Peyer's patch (tissue), 4 donors: ENCODE measurements around the gene ZNF507. TPM values are rescaled to one million over a fixed set of nuclear protein-coding genes. Genes with fewer than 3 reads are reported as not detected.
"Not testable (repeated sequence)": the region's sequence is repeated elsewhere in the genome, so short reads cannot be mapped to it uniquely, and the experiment has no call there.

Experiments used
- DNase-seq, 3 donors: peaks; one replicate each; pipeline ENCODE4 v3.0.0-alpha.2; 2017 to 2019
- H3K27ac ChIP-seq, 4 donors: fragments of 200-600 bp; sonication (generic); one replicate each; pipeline ENCODE4 v1.5.1; 2016 to 2019
- H3K27me3 ChIP-seq, 2 donors: fragments of 200-600 bp; sonication (generic); one replicate each; pipeline ENCODE4 v1.5.1; 2019
- H3K36me3 ChIP-seq, 3 donors: fragments of 200-600 bp; sonication (generic); one replicate each; pipeline ENCODE4 v1.5.1; 2016 to 2019
- H3K4me1 ChIP-seq, 4 donors: fragments of 200-600 bp; sonication (generic); one replicate each; pipeline ENCODE4 v1.5.1; 2016 to 2019
- H3K4me3 ChIP-seq, 4 donors: fragments of 200-600 bp; sonication (generic); 1 replicate in 3 of 4; 2 replicates in 1 of 4; pipeline ENCODE4 v1.5.1; 2016 to 2019; ENCODE audit warnings: mild to moderate bottlenecking in 1 of 4
- H3K9me3 ChIP-seq, 4 donors: fragments of 200-600 bp; sonication (generic); one replicate each; pipeline ENCODE4 v1.5.1; 2016 to 2019; ENCODE audit warnings: mild to moderate bottlenecking in 1 of 4
- POLR2A ChIP-seq, 2 donors: fragments of 450-650 bp; IDR thresholded peaks; one replicate each; pipeline ENCODE4 v1.5.1; 2017; ENCODE audit warnings: antibody characterized with exemption in 2 of 2, mild to moderate bottlenecking in 2 of 2, moderate library complexity in 2 of 2
- total RNA-seq, 4 donors: library from RNA; depleted of rRNA; stranded (reverse); fragments of >200 nt; gene quantifications; one replicate each; pipeline ENCODE4 v1.1.0, GENCODE V29; 2016
- TF ChIP-seq, protein P1 (sequence below), 6 experiments: fragments of 450-650 bp in 4 of 6; fragments of 200-600 bp in 2 of 6; sonication (generic) in 1 of 6; IDR thresholded peaks; one replicate each; pipeline ENCODE4 v1.5.1; 2017 to 2019; ENCODE audit warnings: antibody characterized with exemption in 6 of 6, mild to moderate bottlenecking in 3 of 6, moderate library complexity in 1 of 6

The ZNF507 gene
- total RNA-seq, 4 donors from 2014 or later = 28.2 to 43.7 (median 34.2) TPM

DNA sequence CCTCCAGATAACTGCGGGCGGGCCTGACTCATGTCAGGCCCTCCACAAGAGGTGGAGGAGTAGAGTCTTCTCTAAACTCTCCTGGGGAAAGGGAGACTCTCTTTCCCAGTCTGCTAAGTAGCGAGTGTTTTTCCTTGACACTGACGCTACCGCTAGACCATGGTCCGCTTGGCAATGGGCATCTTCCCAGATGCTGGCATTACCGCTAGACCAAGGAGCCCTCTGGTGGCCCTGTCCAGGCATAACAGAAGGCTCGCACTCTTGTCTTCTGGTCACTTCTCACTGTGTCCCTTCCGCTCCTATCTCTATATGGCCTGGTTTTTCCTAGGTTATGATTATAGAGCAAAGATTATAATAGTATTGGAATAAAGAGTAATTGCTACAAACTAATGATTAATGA is 31.7 kb downstream of the ZNF507 start:
- TF ChIP-seq, protein P1, sequence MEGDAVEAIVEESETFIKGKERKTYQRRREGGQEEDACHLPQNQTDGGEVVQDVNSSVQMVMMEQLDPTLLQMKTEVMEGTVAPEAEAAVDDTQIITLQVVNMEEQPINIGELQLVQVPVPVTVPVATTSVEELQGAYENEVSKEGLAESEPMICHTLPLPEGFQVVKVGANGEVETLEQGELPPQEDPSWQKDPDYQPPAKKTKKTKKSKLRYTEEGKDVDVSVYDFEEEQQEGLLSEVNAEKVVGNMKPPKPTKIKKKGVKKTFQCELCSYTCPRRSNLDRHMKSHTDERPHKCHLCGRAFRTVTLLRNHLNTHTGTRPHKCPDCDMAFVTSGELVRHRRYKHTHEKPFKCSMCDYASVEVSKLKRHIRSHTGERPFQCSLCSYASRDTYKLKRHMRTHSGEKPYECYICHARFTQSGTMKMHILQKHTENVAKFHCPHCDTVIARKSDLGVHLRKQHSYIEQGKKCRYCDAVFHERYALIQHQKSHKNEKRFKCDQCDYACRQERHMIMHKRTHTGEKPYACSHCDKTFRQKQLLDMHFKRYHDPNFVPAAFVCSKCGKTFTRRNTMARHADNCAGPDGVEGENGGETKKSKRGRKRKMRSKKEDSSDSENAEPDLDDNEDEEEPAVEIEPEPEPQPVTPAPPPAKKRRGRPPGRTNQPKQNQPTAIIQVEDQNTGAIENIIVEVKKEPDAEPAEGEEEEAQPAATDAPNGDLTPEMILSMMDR (IDR thresholded peaks at IDR 0.05) = peak in 4 of 6 experiments; percentile 25 to 47 (median 41)
- H3K4me3 ChIP-seq, H3K27me3 ChIP-seq, H3K9me3 ChIP-seq, DNase-seq, H3K27ac ChIP-seq: not testable (repeated sequence)
- H3K4me1 ChIP-seq = peaks cover 0 to 15% (median 0%) of the 10 kb centered on the region in 4 donors
- H3K36me3 ChIP-seq = peaks cover 0 to 35% (median 0%) of the 10 kb centered on the region in 3 donors

DNA sequence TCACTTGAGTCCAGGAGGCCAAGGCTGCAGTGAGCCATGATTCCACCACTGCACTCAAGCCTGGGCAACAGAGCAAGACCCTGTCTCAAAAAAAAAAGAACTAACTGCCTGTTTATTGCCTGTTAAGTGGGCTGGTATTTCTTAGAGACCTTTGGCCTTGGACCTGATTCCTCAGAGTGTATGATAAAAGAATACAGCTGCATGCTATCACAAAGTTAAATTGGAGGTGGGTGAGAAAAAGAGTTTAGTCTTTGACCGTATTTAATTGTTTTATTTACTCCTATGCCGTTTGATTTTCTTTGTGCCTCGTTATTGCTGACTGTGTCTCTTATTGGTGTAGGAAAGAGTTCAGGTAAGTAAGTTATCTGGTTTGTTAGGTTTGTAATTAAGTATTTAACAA is 34.9 kb downstream of the ZNF507 start:
- H3K4me1 ChIP-seq = no peaks in the 10 kb centered on the region
- H3K9me3 ChIP-seq = no peaks in the 10 kb centered on the region
- TF ChIP-seq, protein P1 (IDR thresholded peaks at IDR 0.05) = no peak
- H3K36me3 ChIP-seq = peaks cover 0 to 38% (median 0%) of the 10 kb centered on the region in 3 donors
- H3K27me3 ChIP-seq = no peaks in the 10 kb centered on the region
- peak overlapping the region in 1 of 4 donors; percentile 46 for H3K27ac ChIP-seq
- no peak overlapping the region for H3K4me3 ChIP-seq
- no peak for DNase-seq

DNA sequence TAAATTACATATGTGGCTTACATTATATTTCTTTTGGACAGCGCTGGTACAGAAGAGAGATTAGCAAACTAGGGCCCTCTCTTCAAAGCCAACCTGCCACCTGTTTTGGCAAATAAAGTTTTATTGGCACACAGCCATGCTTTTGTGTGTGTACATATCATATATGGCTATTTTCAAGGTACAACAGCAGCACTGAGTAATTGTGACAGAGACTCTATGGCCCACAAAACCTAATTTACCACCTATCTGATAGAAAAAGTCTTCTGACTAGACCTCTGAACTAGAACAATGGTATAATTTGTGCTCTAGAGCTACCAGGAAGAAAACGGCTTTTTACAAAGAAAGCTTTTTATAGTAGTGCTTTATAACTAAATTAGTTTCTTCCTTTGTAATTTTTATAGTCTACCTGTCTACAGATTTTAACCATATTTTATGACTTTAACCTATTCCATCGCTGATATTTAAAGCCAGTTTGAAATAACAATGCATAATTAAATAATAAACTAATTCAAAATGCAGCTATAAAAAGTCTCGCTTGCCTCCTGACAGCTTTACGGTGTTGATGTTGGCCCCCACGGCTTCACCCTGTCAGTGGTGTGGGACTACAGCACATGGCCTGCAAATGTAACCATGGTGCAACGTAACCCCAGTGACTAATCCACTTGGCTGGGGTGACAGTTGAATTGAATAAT is 42.4 kb downstream of the ZNF507 start:
- H3K4me1 ChIP-seq = no peaks in the 10 kb centered on the region
- no peaks in the 10 kb centered on the region for H3K9me3 ChIP-seq
- no peak overlapping the region for H3K4me3 ChIP-seq
- H3K36me3 ChIP-seq = peaks cover 0 to 8% (median 0%) of the 10 kb centered on the region in 3 donors
- H3K27ac ChIP-seq = peak overlapping the region in 1 of 4 donors; percentile 14
- H3K27me3 ChIP-seq = no peaks in the 10 kb centered on the region
- TF ChIP-seq POLR2A (IDR thresholded peaks at IDR 0.05) = no peak
- TF ChIP-seq, protein P1 (IDR thresholded peaks at IDR 0.05) = no peak
- peak in 2 of 3 donors; percentile 62 to 66 for DNase-seq

DNA sequence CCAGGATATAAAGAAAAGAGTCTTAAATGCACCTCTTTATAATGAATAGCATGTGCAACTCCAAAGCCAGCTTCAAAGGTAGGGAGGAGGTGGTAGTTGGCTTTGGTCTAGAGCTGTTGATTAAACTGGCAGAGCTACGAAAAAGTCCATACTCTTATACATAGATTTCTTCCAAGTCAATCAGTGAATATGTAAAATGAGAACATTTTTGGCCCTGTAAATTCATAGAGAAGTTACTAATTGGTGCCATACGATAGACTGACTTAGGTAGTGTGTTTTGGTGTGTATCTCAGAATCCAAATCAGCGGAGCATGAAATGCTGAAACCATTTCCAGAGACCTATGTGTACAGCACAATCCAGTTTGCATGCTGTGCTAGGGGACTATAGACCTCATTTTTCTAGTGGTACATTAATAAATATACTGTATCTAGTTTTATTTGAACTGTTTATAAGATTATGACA is 43.0 kb downstream of the ZNF507 start:
- Histone ChIP-seq H3K36me3 (peaks cover 0 to 2% (median 0%) of the 10 kb centered on the region in 3 donors), H3K4me1 (no peaks in the 10 kb centered on the region), H3K27me3 (no peaks in the 10 kb centered on the region), H3K27ac (peak overlapping the region in 1 of 4 donors; percentile 14), H3K4me3 (no peak overlapping the region), H3K9me3 (no peaks in the 10 kb centered on the region)
- no peak for TF ChIP-seq POLR2A (IDR thresholded peaks at IDR 0.05)
- TF ChIP-seq, protein P1 (IDR thresholded peaks at IDR 0.05) = no peak
- DNase-seq = no peak

DNA sequence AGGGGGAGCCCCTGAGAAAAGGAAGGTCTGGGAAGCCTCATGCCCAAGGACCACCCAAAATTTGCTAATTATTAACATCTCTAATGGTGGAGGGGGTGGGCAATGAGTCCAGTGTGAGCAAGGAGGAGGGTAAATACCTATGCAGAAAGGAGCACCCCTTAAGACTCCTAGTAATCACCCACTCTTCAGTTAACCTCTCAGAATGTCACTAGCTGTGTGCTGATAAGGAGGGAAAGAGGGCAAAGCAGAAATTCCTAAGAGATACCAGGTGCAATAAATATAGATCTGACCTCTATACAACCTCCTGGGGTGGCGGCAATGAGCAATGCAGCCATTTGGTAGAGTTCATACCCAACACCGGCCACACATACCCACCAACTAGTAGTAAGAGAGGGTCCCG is 47.5 kb downstream of the ZNF507 start:
- H3K4me1 ChIP-seq = no peaks in the 10 kb centered on the region
- H3K27me3 ChIP-seq = no peaks in the 10 kb centered on the region
- no peaks in the 10 kb centered on the region for H3K36me3 ChIP-seq
- DNase-seq = no peak
- TF ChIP-seq, protein P1 (IDR thresholded peaks at IDR 0.05) = no peak
- no peak for TF ChIP-seq POLR2A (IDR thresholded peaks at IDR 0.05)
- H3K4me3 ChIP-seq = no peak overlapping the region
- H3K9me3 ChIP-seq = no peaks in the 10 kb centered on the region
- H3K27ac ChIP-seq = no peak overlapping the region
